Measurements from ENCODE around the gene ARAP2.

Gene ARAP2

GRCh38 chr4:36218121-36218520, 26.2 kb downstream of the ARAP2 start:
- DNase-seq, result no peak

- no peak for DNase-seq
These were observed 28.7 kb downstream of the ARAP2 start for GRCh38 chr4:36215627-36216026.

GRCh38 chr4:36214735-36215485, 29.4 kb downstream of the ARAP2 start:
- no peak for DNase-seq

GRCh38 chr4:36213977-36214376, 30.3 kb downstream of the ARAP2 start:
- no peak for DNase-seq

GRCh38 chr4:36211084-36211483, 33.2 kb downstream of the ARAP2 start:
- no peak for DNase-seq

GRCh38 chr4:36209941-36210649, 34.2 kb downstream of the ARAP2 start:
- no peak for DNase-seq

GRCh38 chr4:36208893-36209473, 35.3 kb downstream of the ARAP2 start:
- DNase-seq, result no peak

- no peak for DNase-seq
These were observed 36.3 kb downstream of the ARAP2 start for GRCh38 chr4:36207831-36208520.

GRCh38 chr4:36207367-36207766, 36.9 kb downstream of the ARAP2 start:
- DNase-seq, result no peak

- DNase-seq, result no peak
These were observed 37.6 kb downstream of the ARAP2 start for GRCh38 chr4:36206603-36207311.

GRCh38 chr4:36206012-36206411, 38.3 kb downstream of the ARAP2 start:
- no peak for DNase-seq

GRCh38 chr4:36198861-36199260, 45.5 kb downstream of the ARAP2 start:
- DNase-seq, result no peak

- no peak for DNase-seq
These were observed 46.1 kb downstream of the ARAP2 start for GRCh38 chr4:36198068-36198808.

- DNase-seq, result no peak
These were observed 46.8 kb downstream of the ARAP2 start for GRCh38 chr4:36197501-36197900.

GRCh38 chr4:36196145-36196913, 48.0 kb downstream of the ARAP2 start:
- DNase-seq, result no peak

GRCh38 chr4:36192922-36193321, 51.4 kb downstream of the ARAP2 start:
- DNase-seq, result no peak

GRCh38 chr4:36189511-36190226, 54.6 kb downstream of the ARAP2 start:
- no peak for DNase-seq

GRCh38 chr4:36187723-36188333, 56.5 kb downstream of the ARAP2 start:
- peak; percentile 37 for DNase-seq

GRCh38 chr4:36183665-36184393, 60.5 kb downstream of the ARAP2 start:
- DNase-seq, result no peak

Data from fibroblast of upper back skin (primary cell).